ENCODE measurements around the gene NCAPH2.

Gene NCAPH2

GRCh38 chr22:50573491-50574382 is 65.7 kb downstream of the NCAPH2 start:
- Mint-ChIP-seq H3K27ac (no peak overlapping the region), H3K36me3 (peaks cover 53 to 72% of the 10 kb centered on the region in 2 donors), H3K9me3 (no peaks in the 10 kb centered on the region), H3K27me3 (no peaks in the 10 kb centered on the region), H3K4me3 (no peak overlapping the region), H3K4me1 (peaks cover 0 to 8% of the 10 kb centered on the region in 2 donors)
- DNase-seq = no peak
- ATAC-seq (replicated peaks) = no peak

GRCh38 chr22:50574383-50574755 is 66.3 kb downstream of the NCAPH2 start:
- DNase-seq = no peak
- Mint-ChIP-seq H3K4me1 (peaks cover 2 to 8% of the 10 kb centered on the region in 2 donors), H3K36me3 (peaks cover 49 to 68% of the 10 kb centered on the region in 2 donors), H3K9me3 (no peaks in the 10 kb centered on the region), H3K27me3 (no peaks in the 10 kb centered on the region), H3K27ac (no peak overlapping the region), H3K4me3 (no peak overlapping the region)
- ATAC-seq (replicated peaks) = no peak

Measured in stimulated activated naive B cell treated with anti-CD40 and anti-IgM and Interleukin-4, amounts not matched to agents 10 μg/mL and 1 μg/mL and 100 μg/mL, for 72 hours (primary cell).